ENCODE measurements around the gene ZNF514.

DNA sequence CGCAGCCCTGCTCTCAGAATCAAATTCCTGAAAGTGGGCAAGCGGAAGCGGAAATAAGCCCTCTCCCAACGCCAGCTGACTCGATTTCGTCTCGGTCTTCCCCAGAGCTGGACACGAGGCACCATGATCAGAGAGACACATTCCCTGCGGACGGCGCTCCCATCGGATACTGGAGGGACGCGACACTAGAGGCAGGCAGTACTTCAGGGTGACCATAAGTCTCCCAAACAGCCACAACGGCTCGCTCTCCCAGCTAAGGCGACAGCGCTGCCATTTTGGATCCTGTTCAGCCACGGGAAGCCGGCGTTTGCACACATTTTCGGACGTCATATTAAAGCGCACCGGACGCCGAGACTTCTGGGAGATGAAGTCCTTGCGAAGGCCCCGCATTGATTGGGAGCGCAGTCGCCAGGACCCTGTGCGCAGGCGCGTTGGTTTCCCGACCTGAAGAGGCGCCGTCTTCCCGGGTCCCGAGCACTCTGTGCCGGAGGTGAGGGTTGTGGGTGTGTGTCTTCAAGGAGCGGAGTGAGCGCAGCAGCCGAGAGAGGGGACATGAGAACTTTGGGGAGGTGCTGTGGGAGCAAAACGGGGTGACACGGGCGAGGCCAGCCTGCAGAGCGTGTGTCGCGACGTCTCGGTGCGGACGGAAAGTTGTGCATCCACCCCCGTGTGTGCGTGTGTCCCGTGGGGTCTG, 5.9 kb upstream of the ZNF514 start, which contains the start of gene ZNF2:
- TF ChIP-seq, protein P1, sequence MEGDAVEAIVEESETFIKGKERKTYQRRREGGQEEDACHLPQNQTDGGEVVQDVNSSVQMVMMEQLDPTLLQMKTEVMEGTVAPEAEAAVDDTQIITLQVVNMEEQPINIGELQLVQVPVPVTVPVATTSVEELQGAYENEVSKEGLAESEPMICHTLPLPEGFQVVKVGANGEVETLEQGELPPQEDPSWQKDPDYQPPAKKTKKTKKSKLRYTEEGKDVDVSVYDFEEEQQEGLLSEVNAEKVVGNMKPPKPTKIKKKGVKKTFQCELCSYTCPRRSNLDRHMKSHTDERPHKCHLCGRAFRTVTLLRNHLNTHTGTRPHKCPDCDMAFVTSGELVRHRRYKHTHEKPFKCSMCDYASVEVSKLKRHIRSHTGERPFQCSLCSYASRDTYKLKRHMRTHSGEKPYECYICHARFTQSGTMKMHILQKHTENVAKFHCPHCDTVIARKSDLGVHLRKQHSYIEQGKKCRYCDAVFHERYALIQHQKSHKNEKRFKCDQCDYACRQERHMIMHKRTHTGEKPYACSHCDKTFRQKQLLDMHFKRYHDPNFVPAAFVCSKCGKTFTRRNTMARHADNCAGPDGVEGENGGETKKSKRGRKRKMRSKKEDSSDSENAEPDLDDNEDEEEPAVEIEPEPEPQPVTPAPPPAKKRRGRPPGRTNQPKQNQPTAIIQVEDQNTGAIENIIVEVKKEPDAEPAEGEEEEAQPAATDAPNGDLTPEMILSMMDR (IDR thresholded peaks at IDR 0.05): no peak
- TF ChIP-seq EZH2 (IDR thresholded peaks at IDR 0.05; ENCODE audit: borderline replicate concordance, insufficient read depth, low read depth, low read length, poor library complexity, severe bottlenecking): no peak
